A172 (cell line): ENCODE measurements around the gene B4GALNT4. TPM values are rescaled to one million over a fixed set of nuclear protein-coding genes. Genes with fewer than 3 reads are reported as not detected.
"Not testable (repeated sequence)": the region's sequence is repeated elsewhere in the genome, so short reads cannot be mapped to it uniquely, and the experiment has no call there.

Experiments
- DNase-seq: peaks from one replicate; pipeline ENCODE4 v3.0.0-alpha.2; 2015; ENCODE audit warnings: low spot score
- total RNA-seq: library from RNA; depleted of rRNA; stranded (reverse); fragments of >200 nt; shearing (Covaris generic); gene quantifications from 2 replicates; pipeline ENCODE4 v1.2.3, GENCODE V29; 2014

The B4GALNT4 gene
- total RNA-seq, 1 experiment from 2014 or later = 27.9 TPM

- no peak for DNase-seq
These were observed 22.1 kb downstream of the B4GALNT4 start for GRCh38 chr11:391117-392017.

DNA sequence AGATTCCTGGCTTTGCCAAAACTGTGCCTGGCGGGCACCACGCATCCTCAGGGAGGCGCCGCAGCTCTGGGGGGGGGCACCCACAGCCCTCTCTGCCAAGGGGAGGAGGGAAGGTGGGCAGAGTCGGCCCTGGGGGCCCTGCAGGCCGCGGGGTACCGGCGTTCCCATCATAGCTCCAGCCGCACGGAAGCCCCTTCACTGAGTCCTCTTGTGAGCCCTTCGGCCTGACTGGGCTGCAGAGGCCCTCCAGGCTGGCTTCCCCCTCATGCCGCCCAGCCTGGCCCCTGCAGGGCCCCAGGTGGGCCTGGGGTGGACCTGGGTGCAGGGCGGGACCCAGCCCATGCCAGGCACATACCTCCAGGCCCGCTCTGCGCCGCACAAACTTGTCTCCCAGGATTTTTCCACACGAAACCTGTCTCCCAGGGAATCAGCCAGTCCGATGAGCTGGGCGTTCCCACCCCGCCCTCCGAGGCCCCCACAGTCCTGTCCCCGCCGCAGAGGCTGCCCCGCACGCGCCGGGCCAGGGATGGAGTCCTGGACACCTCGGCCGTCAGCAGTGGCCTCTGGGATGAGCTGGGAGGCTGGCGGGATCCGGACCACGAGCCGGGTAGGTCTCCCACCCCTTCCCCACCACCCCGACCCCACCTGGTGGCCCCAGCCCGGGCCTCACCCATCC lies 22.9 kb downstream of the B4GALNT4 start:
- no peak for DNase-seq

GRCh38 chr11:393219-394033 lies 24.1 kb downstream of the B4GALNT4 start:
- peak; percentile 81 for DNase-seq

DNA sequence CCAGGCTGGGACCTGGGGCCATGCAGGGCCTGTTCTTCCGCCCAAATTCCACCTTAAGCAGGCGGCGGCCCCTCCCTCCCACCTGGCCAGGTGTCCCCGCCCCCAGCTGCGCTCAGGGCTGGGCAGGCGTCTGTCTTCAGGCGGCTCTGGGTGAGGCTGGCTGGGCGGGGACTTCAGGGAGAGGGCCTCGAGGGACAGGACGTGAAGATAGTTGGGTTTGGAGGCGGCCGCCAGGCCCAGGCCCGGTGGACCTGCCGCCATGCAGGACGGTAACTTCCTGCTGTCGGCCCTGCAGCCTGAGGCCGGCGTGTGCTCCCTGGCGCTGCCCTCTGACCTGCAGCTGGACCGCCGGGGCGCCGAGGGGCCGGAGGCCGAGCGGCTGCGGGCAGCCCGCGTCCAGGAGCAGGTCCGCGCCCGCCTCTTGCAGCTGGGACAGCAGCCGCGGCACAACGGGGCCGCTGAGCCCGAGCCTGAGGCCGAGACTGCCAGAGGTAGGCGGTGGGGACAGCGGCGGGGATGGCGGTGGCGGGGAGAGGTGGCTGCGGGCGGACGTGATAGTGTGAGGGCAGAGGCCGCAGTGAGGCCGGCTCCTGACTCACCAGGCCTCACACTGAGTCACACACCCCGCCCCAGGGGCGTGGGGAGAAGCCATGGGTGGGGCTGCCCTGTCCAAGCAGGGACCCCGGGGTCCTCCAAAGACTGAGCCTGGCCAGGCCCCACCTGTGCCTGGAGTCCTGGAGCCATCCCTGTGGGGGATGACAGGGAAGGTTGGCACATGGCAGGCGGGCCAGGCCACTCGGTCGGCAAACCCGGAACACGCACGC lies 24.9 kb downstream of the B4GALNT4 start, which contains the start of gene PKP3:
Gene PKP3 (plus strand): TSS at position 176 of the 824 bp plus-strand sequence. CDS start 84 bp downstream, at position 260.
- peak; percentile 83 for DNase-seq

DNA sequence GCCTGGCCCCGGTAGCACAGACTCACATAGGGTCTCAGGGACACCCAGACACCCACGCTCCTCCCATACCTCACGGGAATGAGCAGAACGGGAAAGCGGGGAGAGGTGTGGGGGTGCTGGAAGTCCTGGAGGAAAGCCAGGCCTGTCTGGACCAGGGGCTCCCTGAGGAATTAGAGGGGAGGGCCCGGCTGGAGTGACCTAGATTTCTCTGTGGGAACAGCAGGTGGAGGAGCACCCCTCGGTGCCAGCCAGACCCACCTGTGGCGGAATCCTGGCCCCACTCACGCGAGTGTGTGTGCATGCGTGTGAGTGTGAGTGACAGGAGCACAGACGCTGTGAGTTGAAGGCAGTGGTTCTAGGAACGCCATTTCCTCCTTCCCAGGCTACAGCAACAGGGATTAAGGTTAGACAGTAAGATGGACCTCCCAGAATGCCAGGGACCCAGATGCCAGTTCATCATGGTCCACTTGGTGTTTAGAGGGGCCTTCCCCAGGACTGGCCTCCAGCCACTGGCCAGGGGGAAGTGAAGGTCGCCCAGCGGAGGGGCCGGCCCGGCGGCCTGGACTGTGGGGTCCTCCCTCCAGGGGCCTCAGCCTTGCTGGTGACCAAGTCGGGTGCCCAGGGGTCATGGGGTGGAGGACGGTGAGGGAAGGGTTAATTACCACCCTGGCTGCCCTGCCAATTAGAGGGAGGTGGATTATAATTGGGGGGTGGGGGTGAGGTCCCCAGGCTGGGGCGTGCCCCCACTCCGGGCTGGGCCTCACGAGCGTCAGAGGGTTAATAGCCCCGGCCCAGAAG lies 25.8 kb downstream of the B4GALNT4 start:
- no peak for DNase-seq

DNA sequence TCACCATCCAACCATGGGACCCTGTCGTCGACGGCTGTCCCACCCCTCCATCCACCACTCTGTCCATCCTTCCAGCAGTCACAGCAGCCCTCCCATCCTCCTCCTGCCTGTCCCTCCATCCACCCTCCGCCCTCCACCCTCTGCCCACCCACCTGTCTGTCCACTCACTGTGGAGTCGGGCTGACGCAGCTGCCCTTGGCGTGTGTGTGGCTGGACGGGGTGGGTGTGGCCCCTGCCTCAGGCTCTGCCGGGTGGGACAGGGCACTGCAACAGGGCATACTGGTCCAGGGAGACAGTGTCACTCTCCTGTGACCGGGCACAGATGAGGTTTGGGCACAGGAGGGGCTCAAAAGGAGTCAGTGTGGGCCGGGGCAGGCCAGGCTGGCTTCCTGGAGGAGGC lies 26.6 kb downstream of the B4GALNT4 start:
- peak; percentile 31 for DNase-seq

- peak; percentile 52 for DNase-seq
These were observed 27.2 kb downstream of the B4GALNT4 start for GRCh38 chr11:396511-396947.

DNA sequence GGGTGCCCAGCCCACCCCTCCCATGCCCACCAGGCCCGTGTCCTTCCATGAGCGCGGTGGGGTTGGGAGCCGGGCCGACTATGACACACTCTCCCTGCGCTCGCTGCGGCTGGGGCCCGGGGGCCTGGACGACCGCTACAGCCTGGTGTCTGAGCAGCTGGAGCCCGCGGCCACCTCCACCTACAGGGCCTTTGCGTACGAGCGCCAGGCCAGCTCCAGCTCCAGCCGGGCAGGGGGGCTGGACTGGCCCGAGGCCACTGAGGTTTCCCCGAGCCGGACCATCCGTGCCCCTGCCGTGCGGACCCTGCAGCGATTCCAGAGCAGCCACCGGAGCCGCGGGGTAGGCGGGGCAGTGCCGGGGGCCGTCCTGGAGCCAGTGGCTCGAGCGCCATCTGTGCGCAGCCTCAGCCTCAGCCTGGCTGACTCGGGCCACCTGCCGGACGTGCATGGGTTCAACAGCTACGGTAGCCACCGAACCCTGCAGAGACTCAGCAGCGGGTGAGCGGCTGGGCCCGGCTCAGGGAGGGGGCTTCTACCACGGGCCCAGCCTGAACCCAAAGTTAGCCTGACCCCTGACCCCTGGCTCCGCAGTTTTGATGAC lies 27.7 kb downstream of the B4GALNT4 start:
- DNase-seq = no peak

DNA sequence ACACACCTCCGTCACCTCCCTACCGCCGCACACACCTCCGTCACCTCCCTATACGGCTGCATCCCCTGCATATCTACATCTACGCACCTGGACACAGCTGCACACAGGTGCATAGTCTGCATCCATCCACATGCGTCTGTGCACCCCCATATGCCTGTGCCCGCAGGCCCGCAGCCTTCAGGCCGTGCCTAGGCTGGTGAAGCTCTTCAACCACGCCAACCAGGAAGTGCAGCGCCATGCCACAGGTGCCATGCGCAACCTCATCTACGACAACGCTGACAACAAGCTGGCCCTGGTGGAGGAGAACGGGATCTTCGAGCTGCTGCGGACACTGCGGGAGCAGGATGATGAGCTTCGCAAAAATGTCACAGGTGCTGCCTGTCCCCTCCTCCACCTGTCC lies 29.5 kb downstream of the B4GALNT4 start:
- no peak for DNase-seq

DNA sequence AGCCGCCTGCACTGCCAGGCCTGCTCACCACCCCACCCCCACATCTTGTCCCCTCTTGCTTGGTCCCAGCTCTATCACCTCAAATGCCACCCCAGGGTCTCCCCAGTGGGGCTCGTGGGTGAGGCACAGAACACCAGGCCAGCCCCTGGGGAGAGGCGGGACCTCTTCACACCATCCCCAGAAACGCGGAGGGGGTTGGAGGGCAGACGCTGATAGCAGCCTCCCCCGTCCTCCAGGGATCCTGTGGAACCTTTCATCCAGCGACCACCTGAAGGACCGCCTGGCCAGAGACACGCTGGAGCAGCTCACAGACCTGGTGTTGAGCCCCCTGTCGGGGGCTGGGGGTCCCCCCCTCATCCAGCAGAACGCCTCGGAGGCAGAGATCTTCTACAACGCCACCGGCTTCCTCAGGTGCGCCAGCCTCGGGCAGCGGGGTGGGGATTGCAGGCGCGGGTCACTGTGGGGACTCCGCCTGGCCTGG lies 30.5 kb downstream of the B4GALNT4 start:
- no peak for DNase-seq

GRCh38 chr11:400241-400689 lies 31.0 kb downstream of the B4GALNT4 start:
- DNase-seq = no peak

DNA sequence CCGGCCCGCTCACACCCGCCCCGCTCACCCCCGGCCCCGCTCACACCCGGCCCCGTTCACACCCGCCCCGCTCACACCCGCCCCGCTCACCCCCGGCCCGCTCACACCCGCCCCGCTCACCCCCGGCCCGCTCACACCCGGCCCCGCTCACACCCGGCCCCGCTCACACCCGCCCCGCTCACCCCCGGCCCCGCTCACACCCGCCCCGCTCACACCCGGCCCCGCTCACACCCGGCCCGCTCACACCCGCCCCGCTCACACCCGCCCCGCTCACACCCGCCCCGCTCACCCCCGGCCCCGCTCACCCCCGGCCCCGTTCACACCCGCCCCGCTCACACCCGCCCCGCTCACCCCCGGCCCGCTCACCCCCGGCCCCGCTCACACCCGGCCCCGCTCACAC lies 31.9 kb downstream of the B4GALNT4 start:
- DNase-seq = not testable (repeated sequence)

DNA sequence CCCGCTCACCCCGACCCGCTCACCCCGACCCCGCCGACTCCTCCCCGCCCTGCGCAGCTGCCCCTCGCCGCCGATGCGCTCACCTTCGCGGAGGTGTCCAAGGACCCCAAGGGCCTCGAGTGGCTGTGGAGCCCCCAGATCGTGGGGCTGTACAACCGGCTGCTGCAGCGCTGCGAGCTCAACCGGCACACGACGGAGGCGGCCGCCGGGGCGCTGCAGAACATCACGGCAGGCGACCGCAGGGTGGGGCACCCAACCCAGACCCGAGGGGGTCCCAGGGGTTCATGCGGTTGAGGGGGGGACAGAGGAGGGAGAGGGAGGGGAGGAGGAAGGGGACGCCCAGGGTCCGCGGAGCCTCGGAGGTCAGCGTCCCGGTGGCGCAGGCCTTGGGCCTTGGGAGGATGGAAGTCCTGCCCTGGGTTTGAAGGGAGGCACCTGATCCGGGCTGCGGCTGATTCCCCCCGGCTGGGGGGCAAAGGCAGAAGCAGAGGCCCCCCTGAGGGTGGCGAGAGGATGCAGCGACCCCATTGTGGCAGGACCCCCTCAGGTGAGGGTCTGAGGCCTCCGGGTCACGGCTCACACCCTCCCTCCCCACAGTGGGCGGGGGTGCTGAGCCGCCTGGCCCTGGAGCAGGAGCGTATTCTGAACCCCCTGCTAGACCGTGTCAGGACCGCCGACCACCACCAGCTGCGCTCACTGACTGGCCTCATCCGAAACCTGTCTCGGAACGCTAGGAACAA lies 33.9 kb downstream of the B4GALNT4 start:
- DNase-seq = no peak

DNA sequence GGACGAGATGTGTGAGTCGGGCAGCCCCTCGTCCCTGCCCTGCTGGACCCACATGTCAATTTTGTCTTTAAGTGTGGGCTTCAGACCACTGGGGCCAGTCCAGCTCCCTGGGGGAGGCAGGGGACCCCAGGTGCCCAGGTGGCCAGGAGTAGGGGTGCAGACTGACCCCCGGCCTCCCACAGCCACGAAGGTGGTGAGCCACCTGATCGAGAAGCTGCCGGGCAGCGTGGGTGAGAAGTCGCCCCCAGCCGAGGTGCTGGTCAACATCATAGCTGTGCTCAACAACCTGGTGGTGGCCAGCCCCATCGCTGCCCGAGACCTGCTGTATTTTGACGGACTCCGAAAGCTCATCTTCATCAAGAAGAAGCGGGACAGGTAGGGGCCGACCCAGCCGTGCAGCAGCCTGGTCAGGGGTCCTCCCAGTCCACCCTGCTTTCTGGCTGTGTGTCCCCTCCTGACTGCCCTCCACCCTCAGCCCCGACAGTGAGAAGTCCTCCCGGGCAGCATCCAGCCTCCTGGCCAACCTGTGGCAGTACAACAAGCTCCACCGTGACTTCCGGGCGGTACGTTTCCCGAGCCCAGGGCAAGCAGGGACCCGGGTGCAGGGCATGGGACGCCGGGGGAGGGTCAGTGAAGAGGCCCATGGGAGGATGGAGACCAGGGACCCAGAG lies 34.6 kb downstream of the B4GALNT4 start:
- no peak for DNase-seq

GRCh38 chr11:404551-405264 lies 35.4 kb downstream of the B4GALNT4 start:
- DNase-seq = no peak

DNA sequence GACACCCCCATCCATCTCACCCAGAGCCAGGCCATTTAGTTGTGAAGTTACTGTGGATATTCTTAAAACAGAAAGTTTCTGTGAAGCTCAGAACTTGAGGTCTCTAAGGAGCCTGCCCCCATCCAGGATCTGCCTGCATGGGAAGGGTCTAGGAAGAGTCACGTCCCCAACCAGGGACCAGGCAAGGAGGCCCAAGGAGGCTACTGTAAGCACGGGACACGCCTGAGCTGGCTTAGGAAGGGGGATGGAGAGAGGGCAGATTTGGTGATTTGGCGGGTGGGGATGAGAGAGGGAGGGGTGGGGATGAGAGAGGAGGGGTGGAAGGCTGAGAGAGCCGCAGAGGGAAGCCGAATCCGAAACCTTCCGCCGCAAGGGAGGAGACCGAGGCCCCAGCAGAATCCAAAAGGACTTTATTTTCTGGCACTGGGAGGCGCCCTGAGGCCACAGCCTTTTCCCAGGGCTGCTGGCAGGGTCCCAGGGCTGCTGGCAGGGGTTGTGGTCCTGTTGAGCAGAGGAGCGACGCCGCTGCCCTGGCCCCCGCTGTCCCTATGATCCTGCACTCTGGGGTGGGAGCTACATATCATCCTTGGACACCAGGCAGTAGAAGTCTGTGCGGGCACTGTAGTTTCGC lies 36.1 kb downstream of the B4GALNT4 start:
- no peak for DNase-seq
